Lung (tissue), 12 donors: ENCODE results near the gene APRT. TPM values are rescaled to one million over a fixed set of nuclear protein-coding genes. Genes with fewer than 3 reads are reported as not detected.

Experiments used
- ATAC-seq: fragments of 200-7000 bp; cut with Tn5 transposase; one replicate; pipeline ENCODE4 v1.9.1; 2020; ENCODE audit warnings: moderate number of reproducible peaks; ENCODE audit not compliant: insufficient read depth, low FRiP score
- DNase-seq, 3 donors: peaks; one replicate each; pipeline ENCODE4 v3.0.0-alpha.2; 2013 to 2017
- H3K27ac ChIP-seq, 2 donors: one replicate each; pipeline ENCODE4 v1.5.1; 2013; ENCODE audit warnings: mild to moderate bottlenecking in 2 of 2, moderate library complexity in 2 of 2, control low read depth in 1 of 2, inconsistent platforms in 1 of 2, low read depth in 1 of 2, low read length in 1 of 2
- H3K27me3 ChIP-seq, 3 donors: one replicate each; pipeline ENCODE4 v1.5.1; 2013; ENCODE audit warnings: low read length in 2 of 3; ENCODE audit not compliant: control insufficient read depth in 3 of 3, insufficient read depth in 3 of 3
- H3K36me3 ChIP-seq, 4 donors: one replicate each; pipeline ENCODE4 v1.5.1; 2013; ENCODE audit warnings: low read length in 4 of 4, mild to moderate bottlenecking in 1 of 4, moderate library complexity in 1 of 4; ENCODE audit not compliant: control insufficient read depth in 4 of 4, insufficient read depth in 4 of 4
- H3K4me1 ChIP-seq, 5 donors: one replicate each; pipeline ENCODE4 v1.5.1; 2013; ENCODE audit warnings: low read length in 5 of 5, mild to moderate bottlenecking in 2 of 5, moderate library complexity in 1 of 5; ENCODE audit not compliant: control insufficient read depth in 5 of 5, insufficient read depth in 5 of 5
- H3K4me3 ChIP-seq: one replicate; pipeline ENCODE4 v1.5.1; 2013; ENCODE audit warnings: mild to moderate bottlenecking, control low read depth, moderate library complexity
- H3K9ac ChIP-seq, 2 donors: one replicate each; pipeline ENCODE4 v1.5.1; 2013; ENCODE audit warnings: low read length in 2 of 2, control low read depth in 1 of 2; ENCODE audit not compliant: insufficient read depth in 1 of 2
- H3K9me3 ChIP-seq, 4 donors: one replicate each; pipeline ENCODE4 v1.5.1; 2013; ENCODE audit warnings: low read length in 3 of 4, mild to moderate bottlenecking in 1 of 4, moderate library complexity in 1 of 4; ENCODE audit not compliant: control insufficient read depth in 4 of 4, insufficient read depth in 3 of 4
- CTCF ChIP-seq: IDR thresholded peaks from 2 replicates; pipeline ENCODE4 v1.5.1; 2012; ENCODE audit warnings: mild to moderate bottlenecking; ENCODE audit errors: control extremely low read depth, extremely low read depth
- WGBS, 2 donors: extraction: QIAGEN DNeasy Blood & Tissue Kit; methylation state at CpG; one replicate each; pipeline ENCODE4 v1.1.7; 2013; 5-methylcytosine and 5-hydroxymethylcytosine counted together
- polyA plus RNA-seq, 2 donors: library from polyadenylated mRNA; stranded (reverse); fragments of 200-250 nt; gene quantifications; one replicate each; pipeline ENCODE4 v1.2.1, GENCODE V29; 2013
- total RNA-seq, 2 donors: library from RNA; depleted of rRNA in 1 of 2; stranded (reverse); fragments of >200 nt in 1 of 2; gene quantifications; one replicate each; pipeline ENCODE4 v1.2.1, GENCODE V29; 2014 to 2021
- donor health status: control.
- donor health status: control.
- donor health status: Bipolar disorder and iron deficiency.
- donor health status: healthy.
- donor health status: DM: yes; HTN: yes; CAD: no.

APRT gene
- total and polyA plus RNA-seq, 4 donors = 44.2 to 260 (median 176) TPM

- no peak for ATAC-seq
- no peaks in the 10 kb centered on the region for H3K27me3 ChIP-seq
Observed at GRCh38 chr16:88775825-88776224, 35.9 kb downstream of the APRT start.

DNA sequence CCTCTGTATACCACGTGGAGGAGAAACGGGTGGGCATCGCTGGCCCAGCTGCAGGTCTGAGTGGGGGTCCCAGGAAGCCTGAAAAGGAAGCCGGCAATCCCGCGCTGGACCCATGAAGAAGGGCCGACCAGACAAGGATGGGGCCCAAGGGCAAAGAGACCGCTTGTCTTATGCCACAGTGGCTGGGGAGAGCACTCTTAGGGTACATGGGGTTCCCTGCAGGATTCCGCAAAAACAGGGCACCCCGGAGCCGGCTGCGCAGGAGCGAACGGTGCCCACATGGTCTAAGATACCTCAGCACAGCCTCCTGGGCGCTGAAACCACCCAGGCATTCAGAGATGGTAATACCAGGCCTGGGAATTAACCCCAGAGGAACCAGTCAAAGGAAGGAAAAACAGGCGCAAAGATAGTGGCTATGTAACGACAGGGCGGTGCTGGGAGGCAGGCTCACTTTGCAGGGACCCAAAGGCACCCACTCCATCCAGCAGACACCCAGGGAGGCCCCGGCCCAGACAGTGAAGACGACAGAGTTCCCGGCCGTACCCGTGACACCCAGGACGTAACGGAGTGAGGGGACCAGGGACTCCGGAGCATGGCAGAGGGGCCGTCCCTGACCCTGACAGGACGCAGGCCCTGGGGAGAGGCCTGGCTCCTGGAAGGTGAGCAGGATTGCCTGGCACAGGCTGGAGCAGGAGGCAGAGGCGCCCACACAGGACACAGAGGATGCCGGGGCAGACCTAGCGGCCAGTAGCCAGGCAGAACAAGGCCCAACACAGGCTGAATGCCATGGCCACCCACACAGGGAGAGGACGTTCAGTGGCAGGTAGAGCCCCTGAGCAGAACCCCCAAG lies 37.0 kb downstream of the APRT start:
- Histone ChIP-seq H3K36me3 (peaks cover 0 to 9% (median 0%) of the 10 kb centered on the region in 4 donors), H3K27me3 (no peaks in the 10 kb centered on the region), H3K4me1 (peaks cover 0 to 78% (median 35%) of the 10 kb centered on the region in 5 donors), H3K4me3 (no peak overlapping the region), H3K27ac (peak overlapping the region in 1 of 2 donors; percentile 52), H3K9ac (no peak overlapping the region), H3K9me3 (no peaks in the 10 kb centered on the region)
- no peak for DNase-seq
- 88 to 93% methylated on average over 32 of the region's 32 CpGs for WGBS, 2 donors
- TF ChIP-seq CTCF = no peak
- no peak for ATAC-seq

More at GRCh38 chr16:88775825-88776224, 35.9 kb downstream of the APRT start:
- DNase-seq = no peak
- H3K36me3 ChIP-seq = peaks cover 0 to 9% (median 0%) of the 10 kb centered on the region in 4 donors
- H3K4me3 ChIP-seq = no peak overlapping the region
- peaks cover 0 to 75% (median 34%) of the 10 kb centered on the region in 5 donors for H3K4me1 ChIP-seq
- TF ChIP-seq CTCF = no peak
- H3K9me3 ChIP-seq = no peaks in the 10 kb centered on the region
- no peak overlapping the region for H3K9ac ChIP-seq
- 86 to 94% methylated on average over 17 to 18 of the region's 18 CpGs for WGBS, 2 donors
- H3K27ac ChIP-seq = no peak overlapping the region

DNA sequence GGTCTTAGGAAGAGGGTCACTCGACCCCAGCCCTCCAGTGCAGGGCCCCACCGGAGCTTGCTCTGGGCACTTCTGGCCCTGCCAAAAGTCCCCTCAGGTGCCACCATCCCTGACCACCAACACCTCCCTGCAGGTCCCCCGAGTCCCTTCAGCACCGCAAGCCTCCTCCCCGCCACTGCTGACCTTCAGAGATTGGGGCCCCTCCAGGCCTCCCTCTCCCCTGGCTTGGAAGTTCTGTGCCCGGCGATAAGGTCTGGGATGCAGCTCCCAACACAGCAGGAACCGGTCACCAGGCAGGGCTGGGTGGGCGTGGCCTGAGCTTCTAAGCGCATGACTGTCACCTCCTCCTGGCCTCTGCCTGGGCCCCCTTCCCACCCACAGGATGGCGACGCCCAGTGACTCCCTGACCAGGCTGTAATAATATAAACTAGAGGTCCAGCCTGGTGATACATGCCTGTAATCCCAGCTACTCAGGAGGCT lies 37.9 kb downstream of the APRT start:
- WGBS, 2 donors = 36 to 49% methylated on average over 8 to 12 of the region's 12 CpGs
- DNase-seq (peak; percentile 88 to 91 (median 90)), ATAC-seq (no peak)
- TF ChIP-seq CTCF = no peak
- H3K4me3 ChIP-seq = no peak overlapping the region
- no peak overlapping the region for H3K9ac ChIP-seq
- peak overlapping the region in 1 of 2 donors; percentile 60 for H3K27ac ChIP-seq
- no peaks in the 10 kb centered on the region for H3K9me3 ChIP-seq
- H3K27me3 ChIP-seq = no peaks in the 10 kb centered on the region
- H3K4me1 ChIP-seq = peaks cover 0 to 78% (median 41%) of the 10 kb centered on the region in 5 donors
- H3K36me3 ChIP-seq = peaks cover 0 to 9% (median 0%) of the 10 kb centered on the region in 4 donors
